Fibroblast of the aortic adventitia (primary cell): ENCODE measurements around the gene MED17. TPM values are rescaled to one million over a fixed set of nuclear protein-coding genes. Genes with fewer than 3 reads are reported as not detected.

Experiments used
- DNase-seq: peaks from one replicate; pipeline ENCODE4 v3.0.0-alpha.2; 2010; ENCODE audit warnings: low read depth
- H3K4me3 ChIP-seq: 2 replicates; pipeline ENCODE4 v1.5.1; 2011; ENCODE audit warnings: low read depth, mild to moderate bottlenecking, control low read depth, low read length, moderate library complexity
- CTCF ChIP-seq: IDR thresholded peaks from 2 replicates; pipeline ENCODE4 v1.5.1; 2011; ENCODE audit warnings: mild to moderate bottlenecking, low read length, control low read depth, inconsistent platforms; ENCODE audit not compliant: insufficient read depth
- total RNA-seq: library from RNA; depleted of rRNA; stranded (reverse); fragments of >200 nt; gene quantifications from 2 replicates; pipeline ENCODE4 v1.2.3, GENCODE V29; 2012; ENCODE audit warnings: low replicate concordance

MED17 gene
- total RNA-seq, 1 donor, result 30.3 TPM

DNA sequence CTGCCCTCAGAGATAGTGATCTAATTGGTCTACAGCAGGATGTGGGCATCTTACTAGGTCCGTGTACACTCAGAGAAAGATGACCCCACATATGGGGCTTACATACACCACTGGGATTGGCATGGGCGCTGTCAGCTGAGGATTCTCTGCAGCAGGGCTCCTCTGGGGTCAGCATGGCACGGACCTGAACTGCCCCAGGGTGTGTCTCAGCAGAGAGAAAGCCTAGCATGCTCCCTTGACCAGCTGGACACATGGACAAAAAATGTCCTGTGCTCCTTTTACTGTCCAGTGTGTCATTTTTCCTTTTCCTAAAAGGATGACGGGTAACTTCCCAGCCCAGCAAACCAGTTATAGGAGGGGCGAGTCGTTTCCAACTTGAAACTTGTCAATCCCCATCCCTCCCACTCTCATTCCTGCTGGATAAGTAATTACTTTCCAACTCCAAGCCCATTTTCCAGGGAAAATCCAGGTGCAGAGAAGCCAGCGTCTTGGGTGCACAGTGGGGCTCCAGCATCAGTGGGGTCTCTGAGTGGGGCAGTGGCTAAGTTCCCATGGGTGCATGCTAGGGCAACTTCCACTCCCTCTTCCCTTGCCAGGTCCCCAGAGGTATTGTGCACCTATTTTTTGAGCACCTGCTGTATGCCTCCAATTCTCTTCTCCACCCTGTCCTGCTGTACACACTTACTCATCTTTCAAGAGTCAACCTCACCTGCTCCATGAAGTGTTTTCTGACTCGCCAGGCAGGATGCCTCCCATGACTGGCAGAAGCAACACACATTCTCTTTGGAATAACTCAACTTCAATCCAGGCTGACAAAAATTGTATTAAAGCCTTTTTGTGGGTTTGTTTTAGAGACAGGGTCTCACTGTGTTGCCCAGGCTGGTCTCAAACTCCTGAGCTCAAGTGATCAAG is 61.4 kb downstream of the MED17 start:
- no peak overlapping the region for H3K4me3 ChIP-seq
- DNase-seq, result no peak
- TF ChIP-seq CTCF, result no peak

DNA sequence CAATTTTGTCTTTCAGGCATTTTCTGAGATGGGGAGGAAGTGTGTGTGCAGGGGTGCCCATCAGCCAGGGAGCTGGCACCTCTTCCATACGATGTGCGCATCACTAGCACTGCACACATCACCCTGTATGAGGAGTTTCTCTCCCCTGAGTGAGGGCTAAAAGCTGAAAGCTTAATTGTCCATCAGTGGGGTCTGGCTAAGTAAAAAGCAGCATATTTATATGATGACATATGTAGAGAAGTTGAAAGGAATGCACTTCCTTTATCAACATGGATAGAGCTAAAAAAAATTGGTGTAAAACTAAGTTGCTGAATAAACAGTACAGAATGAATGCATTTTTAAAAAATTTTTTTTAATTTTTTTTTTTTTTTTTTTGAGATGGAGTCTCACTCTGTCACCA is 62.3 kb downstream of the MED17 start:
- no peak for TF ChIP-seq CTCF
- H3K4me3 ChIP-seq, result no peak overlapping the region
- peak; percentile 31 for DNase-seq

DNA sequence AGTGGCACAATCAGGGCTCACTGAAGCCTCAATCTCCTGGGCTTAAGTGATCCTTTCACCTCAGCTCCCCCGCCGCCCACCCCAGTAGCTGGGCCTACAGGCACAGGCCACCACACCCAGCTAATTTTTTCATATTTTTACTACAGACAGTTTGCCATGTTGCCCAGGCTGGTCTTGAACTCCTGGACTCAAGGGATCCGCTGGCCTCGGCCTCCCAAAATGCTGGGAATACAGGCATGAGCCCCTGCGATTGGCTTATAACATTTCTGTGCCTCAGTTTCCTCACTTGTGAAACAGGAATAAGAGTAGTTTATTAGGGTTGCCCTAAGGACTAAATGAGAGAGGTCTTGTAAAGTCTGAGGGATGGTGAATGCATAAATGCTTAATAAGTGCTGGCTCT is 65.1 kb downstream of the MED17 start:
- TF ChIP-seq CTCF, result no peak
- H3K4me3 ChIP-seq, result no peak overlapping the region
- no peak for DNase-seq

DNA sequence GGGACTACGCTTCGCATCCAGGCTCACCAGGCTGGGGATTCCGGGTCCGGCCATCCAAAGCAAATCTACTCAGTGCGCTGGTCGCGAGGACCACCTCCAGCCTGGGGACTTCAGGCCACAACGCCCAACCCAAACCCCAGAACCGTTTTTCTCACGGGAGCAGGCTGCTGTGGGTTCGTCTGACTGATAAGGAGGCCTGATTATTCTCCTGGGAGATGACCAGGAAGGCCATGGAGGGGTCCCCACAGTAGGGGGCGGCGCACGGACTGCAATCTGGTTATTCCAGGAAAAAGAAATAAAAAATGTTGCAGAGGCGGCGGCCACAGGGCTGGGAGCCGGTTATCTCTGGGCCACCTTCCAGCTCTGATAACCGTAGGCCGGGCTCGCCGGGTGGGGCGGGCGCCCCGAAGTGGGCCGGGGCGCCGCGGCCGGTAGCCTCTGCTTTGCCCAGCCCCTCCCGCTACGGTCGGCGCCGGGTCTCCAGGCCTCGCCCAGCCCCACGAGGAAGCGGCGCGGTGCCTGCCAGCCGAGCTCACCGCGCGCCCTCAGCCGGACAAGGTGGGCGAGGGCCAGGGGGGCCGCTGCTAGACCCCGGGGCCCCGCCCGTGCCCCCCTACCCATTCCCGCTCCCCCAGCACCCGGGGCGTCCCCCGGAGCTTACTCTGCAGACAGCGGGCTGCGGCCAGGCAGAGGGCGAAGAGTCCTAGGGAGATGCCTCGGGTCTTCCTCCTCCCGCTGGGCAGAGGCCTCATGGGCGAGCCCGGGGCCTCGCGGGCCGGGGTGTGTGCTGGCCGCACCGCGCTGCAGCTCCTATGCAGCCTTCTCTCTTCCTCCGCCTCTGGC is 65.9 kb downstream of the MED17 start:
- peak; percentile 15 for DNase-seq
- TF ChIP-seq CTCF, result no peak
- H3K4me3 ChIP-seq, result peak overlapping the region; percentile 50

GRCh38 chr11:93850594-93851018 is 66.5 kb downstream of the MED17 start, which contains the start of gene VSTM5:
Gene VSTM5 (minus strand): TSS chr11:93850618. CDS start chr11:93850502, 116 bp downstream.
- TF ChIP-seq CTCF, result no peak
- H3K4me3 ChIP-seq, result peak within 1 kb of the TSS; percentile 50
- DNase-seq, result no peak

- no peak for TF ChIP-seq CTCF
- DNase-seq, result no peak
Measured at GRCh38 chr11:93852242-93852641, 68.2 kb downstream of the MED17 start.

More at GRCh38 chr11:93852242-93852641, 68.2 kb downstream of the MED17 start:
- H3K4me3 ChIP-seq, result no peak overlapping the region
